Mammary epithelial cell (primary cell): ENCODE results near the gene RINL.

ENCODE experiments used
- CTCF ChIP-seq, 2 donors: IDR thresholded peaks in 1 of 2; conservative IDR thresholded peaks in 1 of 2; 2 replicates each; pipeline ENCODE4 v1.5.1; 2011 to 2012; ENCODE audit warnings: inconsistent platforms in 2 of 2, low read length in 2 of 2, mild to moderate bottlenecking in 2 of 2, control low read depth in 1 of 2, low read depth in 1 of 2; ENCODE audit not compliant: insufficient read depth in 1 of 2; ENCODE audit errors: extremely low read depth in 1 of 2
- EZH2 ChIP-seq: IDR thresholded peaks from 2 replicates; pipeline ENCODE4 v1.6.1; 2012; ENCODE audit warnings: low read length, inconsistent platforms, borderline replicate concordance

- TF ChIP-seq CTCF (conservative IDR thresholded peaks at IDR 0.05 in 1 of 2, IDR thresholded peaks at IDR 0.05 in 1 of 2; ENCODE audit: extremely low read depth in 1 of 2, insufficient read depth in 1 of 2, low read depth in 1 of 2, low read length in 2 of 2) (no peak), EZH2 (no peak)
Observed at GRCh38 chr19:38856813-38857212, 21.3 kb downstream of the RINL start.
